ENCODE measurements around the gene FRZB. TPM values are rescaled to one million over a fixed set of nuclear protein-coding genes. Genes with fewer than 3 reads are reported as not detected.

Gene FRZB
- total RNA-seq, 1 donor, result 0.43 TPM

- no peak for DNase-seq (ENCODE audit: low read depth)
- H3K4me3 ChIP-seq (ENCODE audit: low read depth, low read length), result no peak overlapping the region
- TF ChIP-seq, protein P1, sequence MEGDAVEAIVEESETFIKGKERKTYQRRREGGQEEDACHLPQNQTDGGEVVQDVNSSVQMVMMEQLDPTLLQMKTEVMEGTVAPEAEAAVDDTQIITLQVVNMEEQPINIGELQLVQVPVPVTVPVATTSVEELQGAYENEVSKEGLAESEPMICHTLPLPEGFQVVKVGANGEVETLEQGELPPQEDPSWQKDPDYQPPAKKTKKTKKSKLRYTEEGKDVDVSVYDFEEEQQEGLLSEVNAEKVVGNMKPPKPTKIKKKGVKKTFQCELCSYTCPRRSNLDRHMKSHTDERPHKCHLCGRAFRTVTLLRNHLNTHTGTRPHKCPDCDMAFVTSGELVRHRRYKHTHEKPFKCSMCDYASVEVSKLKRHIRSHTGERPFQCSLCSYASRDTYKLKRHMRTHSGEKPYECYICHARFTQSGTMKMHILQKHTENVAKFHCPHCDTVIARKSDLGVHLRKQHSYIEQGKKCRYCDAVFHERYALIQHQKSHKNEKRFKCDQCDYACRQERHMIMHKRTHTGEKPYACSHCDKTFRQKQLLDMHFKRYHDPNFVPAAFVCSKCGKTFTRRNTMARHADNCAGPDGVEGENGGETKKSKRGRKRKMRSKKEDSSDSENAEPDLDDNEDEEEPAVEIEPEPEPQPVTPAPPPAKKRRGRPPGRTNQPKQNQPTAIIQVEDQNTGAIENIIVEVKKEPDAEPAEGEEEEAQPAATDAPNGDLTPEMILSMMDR (IDR thresholded peaks at IDR 0.05; ENCODE audit: insufficient read depth, low read depth, low read length), result no peak
These were observed 82.3 kb downstream of the FRZB start for GRCh38 chr2:182784058-182784706.

Small RNA genes within 50 kb of the gene (small RNA-seq; reads per million reads assigned to genes)
- gene RF00019 (not detected), gene RNU6-1122P (not detected)

Other genes starting within 250 kb of the FRZB start
- 104 and 116 TPM in 2 replicates for gene DNAJC10, start 150.4 kb downstream of the FRZB start, total RNA-seq
- 173 and 236 TPM in 2 replicates for gene NCKAP1, start 171.8 kb upstream of the FRZB start, total RNA-seq
- 1.6 and 5.6 TPM in 2 replicates for gene DUSP19, start 212.1 kb upstream of the FRZB start, total RNA-seq